ENCODE data around the gene UNC5B. TPM values are rescaled to one million over a fixed set of nuclear protein-coding genes. Genes with fewer than 3 reads are reported as not detected.

UNC5B gene
- polyA plus RNA-seq, 1 donor (not counting 4 experiments of a cell fraction or from before 2014, with no cell fraction given) = 1.1 TPM

DNA sequence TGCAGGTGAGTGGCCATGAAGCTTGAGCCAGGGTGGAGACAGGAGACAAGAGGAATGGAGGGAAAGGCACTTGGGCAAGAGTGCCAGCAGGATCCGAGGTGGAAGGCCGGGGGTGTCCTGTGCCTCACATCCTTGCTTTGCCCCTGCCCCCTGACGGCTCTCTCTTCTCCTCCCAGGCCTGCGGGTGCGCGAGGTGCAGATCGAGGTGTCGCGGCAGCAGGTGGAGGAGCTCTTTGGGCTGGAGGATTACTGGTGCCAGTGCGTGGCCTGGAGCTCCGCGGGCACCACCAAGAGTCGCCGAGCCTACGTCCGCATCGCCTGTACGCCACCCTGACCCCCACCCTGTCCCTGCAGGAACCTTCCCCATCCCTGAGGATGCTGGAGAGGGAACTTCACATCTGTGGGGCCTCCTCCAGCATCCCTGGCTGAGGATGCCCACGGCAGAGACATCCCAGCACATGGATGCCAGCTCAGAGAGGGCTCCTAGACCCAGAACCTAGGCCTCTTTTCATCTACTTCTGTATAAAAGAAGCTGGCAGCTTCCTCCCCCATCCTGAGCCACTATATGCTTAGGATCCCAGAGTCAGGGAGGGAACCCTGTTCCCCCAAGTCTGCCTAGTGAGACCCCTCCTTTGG is 72.3 kb downstream of the UNC5B start:
- DNase-seq (ENCODE audit: low read depth, low spot score) = no peak
- Histone ChIP-seq H3K9me1 (ENCODE audit: control insufficient read depth, extremely low read depth, insufficient read depth, low read length) (no peaks in the 10 kb centered on the region), H4K20me1 (ENCODE audit: control insufficient read depth, extremely low read depth, insufficient read depth, low read length) (peaks cover 5% of the 10 kb centered on the region), H2AFZ (ENCODE audit: control insufficient read depth, low read length) (no peak overlapping the region), H3K27me3 (ENCODE audit: control insufficient read depth, extremely low read depth, insufficient read depth, low read length) (no peaks in the 10 kb centered on the region), H3K36me3 (ENCODE audit: control insufficient read depth in 2 of 2, extremely low read depth in 1 of 2, insufficient read depth in 2 of 2, low read length in 2 of 2) (peaks cover 0 to 2% of the 10 kb centered on the region in 2 experiments), H3K9ac (ENCODE audit: control insufficient read depth, extremely low read depth, insufficient read depth, low read length) (no peak overlapping the region), H3K27ac (ENCODE audit: control insufficient read depth, insufficient read depth, low read length) (no peak overlapping the region), H3K9me3 (ENCODE audit: control insufficient read depth, low read depth, low read length) (no peaks in the 10 kb centered on the region), H3K79me2 (ENCODE audit: control insufficient read depth, insufficient read depth, low read length) (no peaks in the 10 kb centered on the region), H3K4me2 (ENCODE audit: control insufficient read depth, extremely low read depth, insufficient read depth, low read depth, low read length) (no peak overlapping the region), H3K4me1 (ENCODE audit: control insufficient read depth, extremely low read depth, insufficient read depth, low read length) (no peaks in the 10 kb centered on the region), H3K4me3 (ENCODE audit: control insufficient read depth in 2 of 3, extremely low read depth in 1 of 3, insufficient read depth in 2 of 3, low read depth in 1 of 3, low read length in 3 of 3) (no peak overlapping the region)
- FAIRE-seq = no peak
- dilution Hi-C loops (cut with MboI; ENCODE audit: extremely low pct_ligation_motif_present, low sequenced_read_pairs) = no loop called here
- TF ChIP-seq, protein P1, sequence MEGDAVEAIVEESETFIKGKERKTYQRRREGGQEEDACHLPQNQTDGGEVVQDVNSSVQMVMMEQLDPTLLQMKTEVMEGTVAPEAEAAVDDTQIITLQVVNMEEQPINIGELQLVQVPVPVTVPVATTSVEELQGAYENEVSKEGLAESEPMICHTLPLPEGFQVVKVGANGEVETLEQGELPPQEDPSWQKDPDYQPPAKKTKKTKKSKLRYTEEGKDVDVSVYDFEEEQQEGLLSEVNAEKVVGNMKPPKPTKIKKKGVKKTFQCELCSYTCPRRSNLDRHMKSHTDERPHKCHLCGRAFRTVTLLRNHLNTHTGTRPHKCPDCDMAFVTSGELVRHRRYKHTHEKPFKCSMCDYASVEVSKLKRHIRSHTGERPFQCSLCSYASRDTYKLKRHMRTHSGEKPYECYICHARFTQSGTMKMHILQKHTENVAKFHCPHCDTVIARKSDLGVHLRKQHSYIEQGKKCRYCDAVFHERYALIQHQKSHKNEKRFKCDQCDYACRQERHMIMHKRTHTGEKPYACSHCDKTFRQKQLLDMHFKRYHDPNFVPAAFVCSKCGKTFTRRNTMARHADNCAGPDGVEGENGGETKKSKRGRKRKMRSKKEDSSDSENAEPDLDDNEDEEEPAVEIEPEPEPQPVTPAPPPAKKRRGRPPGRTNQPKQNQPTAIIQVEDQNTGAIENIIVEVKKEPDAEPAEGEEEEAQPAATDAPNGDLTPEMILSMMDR (optimal IDR thresholded peaks at IDR 0.05 in 1 of 3, IDR thresholded peaks at IDR 0.05 in 1 of 3, conservative IDR thresholded peaks at IDR 0.05 in 1 of 3; ENCODE audit: extremely low read depth in 1 of 3, insufficient read depth in 2 of 3, low read length in 3 of 3) = no peak
- TF ChIP-seq EZH2 (IDR thresholded peaks at IDR 0.05; ENCODE audit: low read length) = no peak

DNA sequence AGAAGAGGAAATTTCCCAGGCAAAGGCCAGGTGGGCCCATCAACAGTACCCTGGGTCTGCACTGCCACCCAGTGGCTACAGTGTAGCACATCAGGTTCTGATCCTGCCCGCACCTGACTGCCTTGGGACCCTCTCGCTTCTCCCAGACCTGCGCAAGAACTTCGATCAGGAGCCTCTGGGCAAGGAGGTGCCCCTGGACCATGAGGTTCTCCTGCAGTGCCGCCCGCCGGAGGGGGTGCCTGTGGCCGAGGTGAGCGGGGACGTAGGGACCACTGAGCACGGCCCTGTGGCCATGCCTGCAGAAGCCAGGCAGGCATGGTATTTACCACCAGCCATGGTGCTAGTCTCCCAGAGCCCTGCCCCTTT is 72.8 kb downstream of the UNC5B start:
- Histone ChIP-seq H3K4me2 (ENCODE audit: control insufficient read depth, extremely low read depth, insufficient read depth, low read depth, low read length) (no peak overlapping the region), H3K9me1 (ENCODE audit: control insufficient read depth, extremely low read depth, insufficient read depth, low read length) (no peaks in the 10 kb centered on the region), H3K4me3 (ENCODE audit: control insufficient read depth in 2 of 3, extremely low read depth in 1 of 3, insufficient read depth in 2 of 3, low read depth in 1 of 3, low read length in 3 of 3) (no peak overlapping the region), H3K27ac (ENCODE audit: control insufficient read depth, insufficient read depth, low read length) (no peak overlapping the region), H3K4me1 (ENCODE audit: control insufficient read depth, extremely low read depth, insufficient read depth, low read length) (no peaks in the 10 kb centered on the region), H3K36me3 (ENCODE audit: control insufficient read depth in 2 of 2, extremely low read depth in 1 of 2, insufficient read depth in 2 of 2, low read length in 2 of 2) (peaks cover 0 to 2% of the 10 kb centered on the region in 2 experiments), H2AFZ (ENCODE audit: control insufficient read depth, low read length) (no peak overlapping the region), H3K79me2 (ENCODE audit: control insufficient read depth, insufficient read depth, low read length) (no peaks in the 10 kb centered on the region), H3K9me3 (ENCODE audit: control insufficient read depth, low read depth, low read length) (no peaks in the 10 kb centered on the region), H4K20me1 (ENCODE audit: control insufficient read depth, extremely low read depth, insufficient read depth, low read length) (peaks cover 5% of the 10 kb centered on the region), H3K27me3 (ENCODE audit: control insufficient read depth, extremely low read depth, insufficient read depth, low read length) (no peaks in the 10 kb centered on the region), H3K9ac (ENCODE audit: control insufficient read depth, extremely low read depth, insufficient read depth, low read length) (no peak overlapping the region)
- dilution Hi-C loops (cut with MboI; ENCODE audit: extremely low pct_ligation_motif_present, low sequenced_read_pairs) = no loop called here
- FAIRE-seq (peak; percentile 60), DNase-seq (ENCODE audit: low read depth, low spot score) (no peak)
- no peak for TF ChIP-seq EZH2 (IDR thresholded peaks at IDR 0.05; ENCODE audit: low read length)
- TF ChIP-seq, protein P1 (optimal IDR thresholded peaks at IDR 0.05 in 1 of 3, IDR thresholded peaks at IDR 0.05 in 1 of 3, conservative IDR thresholded peaks at IDR 0.05 in 1 of 3; ENCODE audit: extremely low read depth in 1 of 3, insufficient read depth in 2 of 3, low read length in 3 of 3) = peak; percentile 73 to 87 (median 81)
